NCI-H1092 (cell line): ENCODE results near the gene KHK.

ENCODE experiments used
- DNase-seq: peaks from one replicate; lab custom pipeline; 2025; lab: John Stamatoyannopoulos, UW

The KHK gene

GRCh38 chr2:27082773-27083409 is 3.7 kb upstream of the KHK start:
- no peak for DNase-seq

- DNase-seq, result no peak
Observed at GRCh38 chr2:27083410-27084296, 2.9 kb upstream of the KHK start.

- DNase-seq, result no peak
Observed at GRCh38 chr2:27084297-27085061, 2.1 kb upstream of the KHK start.

GRCh38 chr2:27085062-27085672 is 1.4 kb upstream of the KHK start:
- DNase-seq, result no peak

GRCh38 chr2:27085673-27086089 is 891 bp upstream of the KHK start:
- no peak for DNase-seq

- peak; percentile 83 for DNase-seq
Observed at GRCh38 chr2:27086090-27086723, 365 bp upstream of the KHK start.

- no peak for DNase-seq
Observed at GRCh38 chr2:27087823-27088410, 1.3 kb downstream of the KHK start.

- DNase-seq, result no peak
Observed at GRCh38 chr2:27088634-27089033, 2.1 kb downstream of the KHK start.

GRCh38 chr2:27089111-27089954 is 2.8 kb downstream of the KHK start:
- no peak for DNase-seq

GRCh38 chr2:27091746-27092695 is 5.4 kb downstream of the KHK start:
- no peak for DNase-seq

- DNase-seq, result no peak
Observed at GRCh38 chr2:27092696-27093429, 6.3 kb downstream of the KHK start.

- no peak for DNase-seq
Observed at GRCh38 chr2:27093430-27094352, 7.1 kb downstream of the KHK start.

- DNase-seq, result no peak
Observed at GRCh38 chr2:27094353-27094984, 7.9 kb downstream of the KHK start.

GRCh38 chr2:27095427-27095744 is 8.8 kb downstream of the KHK start:
- DNase-seq, result no peak

GRCh38 chr2:27095745-27096651 is 9.4 kb downstream of the KHK start:
- no peak for DNase-seq

- DNase-seq, result no peak
Observed at GRCh38 chr2:27096748-27097297, 10.3 kb downstream of the KHK start.
